ENCODE data around the gene ZNF322. TPM values are rescaled to one million over a fixed set of nuclear protein-coding genes. Genes with fewer than 3 reads are reported as not detected.

ZNF322 gene
- total RNA-seq, 2 experiments from 2014 or later: 0.92 to 0.93 TPM

DNA sequence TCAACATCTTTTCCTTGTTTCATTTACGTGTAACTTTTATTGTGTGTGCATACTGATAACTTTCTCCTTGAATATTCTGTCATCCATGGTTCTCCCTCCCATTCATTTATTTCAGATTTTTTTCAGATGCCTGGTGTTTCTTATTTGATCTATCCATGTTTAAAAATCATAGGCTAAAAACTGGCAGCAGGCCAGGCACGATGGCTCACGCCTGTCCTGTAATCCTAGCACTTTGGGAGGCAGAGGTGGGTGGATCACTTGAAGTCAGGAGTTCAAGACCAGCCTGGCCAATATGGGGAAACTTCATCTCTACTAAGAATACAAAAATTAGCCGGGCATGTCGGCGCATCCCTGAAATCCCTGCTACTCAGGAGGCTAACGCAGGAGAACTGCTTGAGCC is 31.7 kb downstream of the ZNF322 start:
- no peak for DNase-seq
- Mint-ChIP-seq H3K4me1 (ENCODE audit: low read depth) (no peaks in the 10 kb centered on the region), H3K27me3 (no peaks in the 10 kb centered on the region), H3K4me3 (no peak overlapping the region), H3K27ac (no peak overlapping the region), H3K36me3 (ENCODE audit: low read depth) (peaks cover 5% of the 10 kb centered on the region), H3K9me3 (peaks cover 12% of the 10 kb centered on the region)
- Histone ChIP-seq H3K9me3 (ENCODE audit: control insufficient read depth in 1 of 2, insufficient read depth in 1 of 2, low read length in 2 of 2) (peaks cover 7 to 13% of the 10 kb centered on the region in 2 experiments), H3K36me3 (ENCODE audit: insufficient read depth, low read length) (no peaks in the 10 kb centered on the region), H3K27ac (ENCODE audit: low read depth in 1 of 2, low read length in 2 of 2) (no peak overlapping the region), H3K4me3 (ENCODE audit: low read length) (no peak overlapping the region), H3K27me3 (ENCODE audit: control insufficient read depth in 1 of 2, insufficient read depth in 2 of 2, low read length in 2 of 2) (peaks cover 0 to 3% of the 10 kb centered on the region in 2 experiments), H3K4me1 (ENCODE audit: insufficient read depth, low read length) (no peaks in the 10 kb centered on the region)
- no peak for ATAC-seq (ENCODE audit: poor library complexity)
- intact Hi-C loops (cut with DNase I, micrococcal nuclease): no loop called here
- ChIA-PET CTCF (no interaction called here), POLR2A (no interaction called here)
- TF ChIP-seq, protein P1, sequence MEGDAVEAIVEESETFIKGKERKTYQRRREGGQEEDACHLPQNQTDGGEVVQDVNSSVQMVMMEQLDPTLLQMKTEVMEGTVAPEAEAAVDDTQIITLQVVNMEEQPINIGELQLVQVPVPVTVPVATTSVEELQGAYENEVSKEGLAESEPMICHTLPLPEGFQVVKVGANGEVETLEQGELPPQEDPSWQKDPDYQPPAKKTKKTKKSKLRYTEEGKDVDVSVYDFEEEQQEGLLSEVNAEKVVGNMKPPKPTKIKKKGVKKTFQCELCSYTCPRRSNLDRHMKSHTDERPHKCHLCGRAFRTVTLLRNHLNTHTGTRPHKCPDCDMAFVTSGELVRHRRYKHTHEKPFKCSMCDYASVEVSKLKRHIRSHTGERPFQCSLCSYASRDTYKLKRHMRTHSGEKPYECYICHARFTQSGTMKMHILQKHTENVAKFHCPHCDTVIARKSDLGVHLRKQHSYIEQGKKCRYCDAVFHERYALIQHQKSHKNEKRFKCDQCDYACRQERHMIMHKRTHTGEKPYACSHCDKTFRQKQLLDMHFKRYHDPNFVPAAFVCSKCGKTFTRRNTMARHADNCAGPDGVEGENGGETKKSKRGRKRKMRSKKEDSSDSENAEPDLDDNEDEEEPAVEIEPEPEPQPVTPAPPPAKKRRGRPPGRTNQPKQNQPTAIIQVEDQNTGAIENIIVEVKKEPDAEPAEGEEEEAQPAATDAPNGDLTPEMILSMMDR (IDR thresholded peaks at IDR 0.05): no peak

DNA sequence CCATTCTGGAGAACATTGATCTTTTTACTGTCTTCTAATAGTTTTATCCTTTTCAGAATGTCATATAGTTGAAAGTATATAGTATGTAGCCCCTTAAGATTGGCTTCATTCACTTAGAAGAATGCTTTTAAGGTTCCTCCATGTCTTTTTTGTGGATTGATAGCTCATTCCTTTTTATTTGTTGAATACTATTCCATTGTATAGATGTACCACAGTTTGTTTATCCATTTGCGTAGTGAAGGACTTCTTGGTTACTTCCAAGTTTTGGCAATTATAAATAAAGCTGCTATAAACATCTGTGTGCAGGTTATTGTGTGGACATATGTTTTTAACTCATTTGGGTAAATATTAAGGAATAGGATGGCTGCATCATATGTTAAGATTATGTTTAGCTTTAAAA is 35.0 kb downstream of the ZNF322 start:
- POLR2A ChIA-PET: no interaction called here
- Histone ChIP-seq H3K36me3 (ENCODE audit: insufficient read depth, low read length) (no peaks in the 10 kb centered on the region), H3K9me3 (ENCODE audit: control insufficient read depth in 1 of 2, insufficient read depth in 1 of 2, low read length in 2 of 2) (peaks cover 7 to 10% of the 10 kb centered on the region in 2 experiments), H3K4me3 (ENCODE audit: low read length) (no peak overlapping the region), H3K4me1 (ENCODE audit: insufficient read depth, low read length) (no peaks in the 10 kb centered on the region), H3K27ac (ENCODE audit: low read depth in 1 of 2, low read length in 2 of 2) (no peak overlapping the region), H3K27me3 (ENCODE audit: control insufficient read depth in 1 of 2, insufficient read depth in 2 of 2, low read length in 2 of 2) (peaks cover 0 to 3% of the 10 kb centered on the region in 2 experiments)
- TF ChIP-seq, protein P1 (IDR thresholded peaks at IDR 0.05): no peak
- DNase-seq (no peak), ATAC-seq (ENCODE audit: poor library complexity) (no peak)
- intact Hi-C loops (cut with DNase I, micrococcal nuclease): no loop called here
- Mint-ChIP-seq H3K36me3 (ENCODE audit: low read depth) (peaks cover 3% of the 10 kb centered on the region), H3K9me3 (peaks cover 12% of the 10 kb centered on the region), H3K27ac (no peak overlapping the region), H3K4me3 (no peak overlapping the region), H3K27me3 (peaks cover 13% of the 10 kb centered on the region), H3K4me1 (ENCODE audit: low read depth) (no peaks in the 10 kb centered on the region)
- CTCF ChIA-PET: interaction anchor here (0.6 kb wide), 1 partner anchor 486 kb away, joined by 3 read pairs; no protein-coding TSS in a partner anchor

DNA sequence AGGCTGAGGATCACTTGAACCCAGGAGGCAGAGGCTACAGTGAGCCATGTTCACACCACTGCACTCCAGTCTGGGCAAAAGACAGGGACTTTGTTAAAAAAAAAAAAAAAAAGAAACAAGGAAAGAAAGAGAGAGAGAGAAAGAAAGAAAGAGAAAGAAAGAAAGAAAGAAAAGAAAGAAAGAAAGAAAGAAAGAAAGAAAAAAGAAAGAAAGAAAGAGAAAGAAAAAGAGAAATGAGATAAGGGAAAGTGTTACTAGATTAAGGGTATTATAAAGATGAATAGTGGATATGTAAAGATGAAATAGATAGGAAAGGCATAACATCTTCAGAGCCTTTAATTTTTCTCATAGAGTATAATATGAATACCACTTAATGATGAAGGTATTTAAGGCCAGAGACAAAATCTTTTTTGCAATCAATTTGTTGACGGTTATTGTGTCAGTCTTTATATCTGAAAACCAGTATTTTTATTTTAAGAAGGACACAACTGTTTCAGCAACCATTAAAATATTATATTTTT is 36.1 kb downstream of the ZNF322 start:
- Mint-ChIP-seq H3K27ac (no peak overlapping the region), H3K36me3 (ENCODE audit: low read depth) (no peaks in the 10 kb centered on the region), H3K9me3 (peaks cover 11% of the 10 kb centered on the region), H3K27me3 (peaks cover 14% of the 10 kb centered on the region), H3K4me1 (ENCODE audit: low read depth) (no peaks in the 10 kb centered on the region), H3K4me3 (no peak overlapping the region)
- H3K36me3 ChIP-seq (ENCODE audit: insufficient read depth, low read length): no peaks in the 10 kb centered on the region
- no peaks in the 10 kb centered on the region for H3K4me1 ChIP-seq (ENCODE audit: insufficient read depth, low read length)
- POLR2A ChIA-PET: no interaction called here
- TF ChIP-seq, protein P1 (IDR thresholded peaks at IDR 0.05): no peak
- DNase-seq: no peak
- CTCF ChIA-PET: no interaction called here
- peaks cover 0 to 3% of the 10 kb centered on the region in 2 experiments for H3K27me3 ChIP-seq (ENCODE audit: control insufficient read depth in 1 of 2, insufficient read depth in 2 of 2, low read length in 2 of 2)
- H3K9me3 ChIP-seq (ENCODE audit: control insufficient read depth in 1 of 2, insufficient read depth in 1 of 2, low read length in 2 of 2): peaks cover 7 to 10% of the 10 kb centered on the region in 2 experiments
- no peak overlapping the region for H3K4me3 ChIP-seq (ENCODE audit: low read length)
- no peak overlapping the region for H3K27ac ChIP-seq (ENCODE audit: low read depth in 1 of 2, low read length in 2 of 2)
- no peak for ATAC-seq (ENCODE audit: poor library complexity)
- intact Hi-C loops (cut with DNase I, micrococcal nuclease): no loop called here

Measured in CD4-positive, alpha-beta T cell (primary cell).